ENCODE results near the gene DNAAF8.

- TF ChIP-seq, protein P1, sequence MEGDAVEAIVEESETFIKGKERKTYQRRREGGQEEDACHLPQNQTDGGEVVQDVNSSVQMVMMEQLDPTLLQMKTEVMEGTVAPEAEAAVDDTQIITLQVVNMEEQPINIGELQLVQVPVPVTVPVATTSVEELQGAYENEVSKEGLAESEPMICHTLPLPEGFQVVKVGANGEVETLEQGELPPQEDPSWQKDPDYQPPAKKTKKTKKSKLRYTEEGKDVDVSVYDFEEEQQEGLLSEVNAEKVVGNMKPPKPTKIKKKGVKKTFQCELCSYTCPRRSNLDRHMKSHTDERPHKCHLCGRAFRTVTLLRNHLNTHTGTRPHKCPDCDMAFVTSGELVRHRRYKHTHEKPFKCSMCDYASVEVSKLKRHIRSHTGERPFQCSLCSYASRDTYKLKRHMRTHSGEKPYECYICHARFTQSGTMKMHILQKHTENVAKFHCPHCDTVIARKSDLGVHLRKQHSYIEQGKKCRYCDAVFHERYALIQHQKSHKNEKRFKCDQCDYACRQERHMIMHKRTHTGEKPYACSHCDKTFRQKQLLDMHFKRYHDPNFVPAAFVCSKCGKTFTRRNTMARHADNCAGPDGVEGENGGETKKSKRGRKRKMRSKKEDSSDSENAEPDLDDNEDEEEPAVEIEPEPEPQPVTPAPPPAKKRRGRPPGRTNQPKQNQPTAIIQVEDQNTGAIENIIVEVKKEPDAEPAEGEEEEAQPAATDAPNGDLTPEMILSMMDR (IDR thresholded peaks at IDR 0.05), result no peak
- TF ChIP-seq POLR2A (IDR thresholded peaks at IDR 0.05) (no peak), EP300 (IDR thresholded peaks at IDR 0.05) (no peak), POLR2AphosphoS5 (IDR thresholded peaks at IDR 0.05) (no peak)
These were observed 45.2 kb upstream of the DNAAF8 start for GRCh38 chr16:4689091-4689671.
